Left ventricle myocardium inferior (tissue), 1 donor: ENCODE data around the gene LAMTOR1. TPM values are rescaled to one million over a fixed set of nuclear protein-coding genes. Genes with fewer than 3 reads are reported as not detected.

Experiments
- DNase-seq: peaks from one replicate; pipeline ENCODE4 v3.0.0-alpha.2; 2020
- H3K27ac ChIP-seq: fragments of 200-600 bp; replicated peaks from 2 replicates; pipeline ENCODE4 v1.8.0; 2021
- H3K27me3 ChIP-seq: fragments of 200-600 bp; 2 replicates; pipeline ENCODE4 v1.8.0; 2021; ENCODE audit warnings: low read depth
- H3K36me3 ChIP-seq: fragments of 200-600 bp; 2 replicates; pipeline ENCODE4 v1.8.0; 2021
- H3K4me1 ChIP-seq: fragments of 200-600 bp; 2 replicates; pipeline ENCODE4 v1.8.0; 2021
- H3K4me3 ChIP-seq: fragments of 200-600 bp; 2 replicates; pipeline ENCODE4 v1.8.0; 2021; ENCODE audit warnings: mild to moderate bottlenecking, moderate library complexity
- H3K9me3 ChIP-seq: fragments of 200-600 bp; replicated peaks from 2 replicates; pipeline ENCODE4 v1.8.0; 2021
- CTCF ChIP-seq: fragments of 200-600 bp; IDR thresholded peaks from 2 replicates; pipeline ENCODE4 v1.8.0; 2021; ENCODE audit warnings: antibody characterized with exemption, mild to moderate bottlenecking, borderline replicate concordance
- intact Hi-C: fragments of 100-400 bp; cut with micrococcal nuclease; formaldehyde crosslinking; loops from one replicate; pipeline ENCODE4 v1.11.0; 2022
- total RNA-seq: library from RNA; stranded (reverse); fragmentation: NEBNext Ultra II Directional; extraction: Animal tissue kit (Norgen Biotek cat#: 25700); gene quantifications from one replicate; pipeline ENCODE4 v1.2.1, GENCODE V29; 2021
- donor health status: DM: no; HTN: yes; CAD: no; lungs with severe emphysema.

LAMTOR1 gene
- total RNA-seq, 1 donor from 2014 or later: 82.0 TPM

GRCh38 chr11:72085621-72086351 lies 17.3 kb downstream of the LAMTOR1 start:
- Histone ChIP-seq H3K4me3 (no peak overlapping the region), H3K36me3 (peaks cover 8% of the 10 kb centered on the region), H3K9me3 (no peaks in the 10 kb centered on the region), H3K27ac (no peak overlapping the region), H3K4me1 (peaks cover 10% of the 10 kb centered on the region), H3K27me3 (no peaks in the 10 kb centered on the region)
- no peak for DNase-seq
- intact Hi-C loops: loop anchor here (5.0 kb wide), 1 partner anchor 108 kb away; no protein-coding TSS in a partner anchor
- TF ChIP-seq CTCF: no peak

- no peak for TF ChIP-seq CTCF
- no peaks in the 10 kb centered on the region for H3K9me3 ChIP-seq
- no peak overlapping the region for H3K4me3 ChIP-seq
- H3K27me3 ChIP-seq: no peaks in the 10 kb centered on the region
- peaks cover 8% of the 10 kb centered on the region for H3K36me3 ChIP-seq
- no peak overlapping the region for H3K27ac ChIP-seq
- no peak for DNase-seq
- intact Hi-C loops: loop anchor here (5.0 kb wide), 1 partner anchor 108 kb away; no protein-coding TSS in a partner anchor
- peaks cover 8% of the 10 kb centered on the region for H3K4me1 ChIP-seq
Measured at GRCh38 chr11:72084965-72085364, 18.1 kb downstream of the LAMTOR1 start.

- intact Hi-C loops: no loop called here
Measured at GRCh38 chr11:72084076-72084475, 19.0 kb downstream of the LAMTOR1 start.

GRCh38 chr11:72083414-72083813 lies 19.7 kb downstream of the LAMTOR1 start:
- Histone ChIP-seq H3K4me1 (peaks cover 22% of the 10 kb centered on the region), H3K9me3 (no peaks in the 10 kb centered on the region), H3K27ac (no peak overlapping the region), H3K36me3 (peaks cover 5% of the 10 kb centered on the region), H3K4me3 (no peak overlapping the region), H3K27me3 (no peaks in the 10 kb centered on the region)
- TF ChIP-seq CTCF: no peak
- intact Hi-C loops: no loop called here
- no peak for DNase-seq

More at GRCh38 chr11:72084076-72084475, 19.0 kb downstream of the LAMTOR1 start:
- H3K4me3 ChIP-seq: no peak overlapping the region
- TF ChIP-seq CTCF: no peak
- no peak for DNase-seq
- H3K27me3 ChIP-seq: no peaks in the 10 kb centered on the region
- no peak overlapping the region for H3K27ac ChIP-seq
- no peaks in the 10 kb centered on the region for H3K9me3 ChIP-seq
- peaks cover 17% of the 10 kb centered on the region for H3K4me1 ChIP-seq
- H3K36me3 ChIP-seq: peaks cover 8% of the 10 kb centered on the region

- intact Hi-C loops: no loop called here
- H3K4me3 ChIP-seq: no peak overlapping the region
- peak overlapping the region; percentile 87 for H3K27ac ChIP-seq
Measured at GRCh38 chr11:72081821-72082453, 21.2 kb downstream of the LAMTOR1 start.

More at GRCh38 chr11:72081821-72082453, 21.2 kb downstream of the LAMTOR1 start:
- Histone ChIP-seq H3K9me3 (no peaks in the 10 kb centered on the region), H3K4me1 (peaks cover 22% of the 10 kb centered on the region), H3K36me3 (no peaks in the 10 kb centered on the region), H3K27me3 (no peaks in the 10 kb centered on the region)
- no peak for DNase-seq
- TF ChIP-seq CTCF: no peak
